Vein endothelial cell (primary cell): Measurements from ENCODE around the gene LY6G6C. TPM values are rescaled to one million over a fixed set of nuclear protein-coding genes. Genes with fewer than 3 reads are reported as not detected.

Experiments used
- small RNA-seq: library from RNA; depleted of rRNA; stranded (forward); fragments of <200 nt; gene quantifications from one replicate; pipeline ENCODE3, GENCODE V24; 2012
- total RNA-seq: library from RNA; depleted of rRNA; stranded (reverse); fragments of >200 nt; gene quantifications from 2 replicates; pipeline ENCODE4 v1.2.3, GENCODE V29; 2012

LY6G6C gene
- total RNA-seq, result not detected in 2 replicates

DNA sequence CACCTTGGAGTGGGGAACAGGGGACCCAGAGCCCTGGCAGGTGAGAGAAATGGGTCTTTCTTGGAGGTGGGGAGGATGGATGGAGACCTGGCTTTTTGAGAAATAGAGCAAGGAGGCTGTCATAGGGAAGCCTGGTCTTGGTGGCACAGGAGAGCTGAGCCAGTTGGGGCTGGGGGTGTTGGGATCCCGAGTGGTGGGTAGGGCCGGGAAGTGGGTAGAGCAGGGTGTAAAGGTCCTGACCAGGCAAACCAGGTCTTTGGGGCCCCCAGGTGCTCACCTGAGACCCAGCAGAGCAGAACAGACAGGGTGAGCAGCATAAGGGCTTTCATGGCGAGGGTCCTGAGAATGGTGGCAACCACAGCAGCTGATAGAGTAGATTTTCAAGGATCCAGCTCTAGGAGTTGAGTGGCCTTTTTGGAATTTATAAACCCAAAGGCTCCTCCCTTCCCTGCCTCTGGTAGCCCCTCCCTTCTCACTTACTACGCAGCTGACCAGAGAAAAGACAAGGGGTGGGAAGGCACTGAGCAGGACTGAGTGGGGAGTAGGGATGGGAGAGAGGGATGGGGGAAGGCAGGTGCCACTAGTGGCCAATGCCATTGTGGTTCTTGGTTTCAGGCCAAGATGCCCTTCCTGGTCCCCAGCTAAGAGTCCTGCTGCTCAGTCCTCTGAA lies at the start of gene LY6G6C:
TSS of gene LY6G6C (minus strand) at position 396 of the 670 bp plus-strand sequence. CDS start at position 329, 67 bp downstream.

GRCh38 chr6:31762356-31762755 lies 40.8 kb upstream of the LY6G6C start, which contains the start of gene SAPCD1:
Gene SAPCD1 (plus strand): TSS chr6:31762656. CDS start chr6:31763055, 399 bp downstream.

GRCh38 chr6:31739639-31740396 lies 18.3 kb upstream of the LY6G6C start, which contains the start of gene MSH5:
Gene MSH5 (plus strand): TSS chr6:31740005. CDS start chr6:31740467, 462 bp downstream.

GRCh38 chr6:31736021-31736767 lies 14.6 kb upstream of the LY6G6C start, which contains the start of gene CLIC1:
Gene CLIC1 (minus strand): TSS chr6:31736530. CDS start chr6:31736300, 230 bp downstream.

DNA sequence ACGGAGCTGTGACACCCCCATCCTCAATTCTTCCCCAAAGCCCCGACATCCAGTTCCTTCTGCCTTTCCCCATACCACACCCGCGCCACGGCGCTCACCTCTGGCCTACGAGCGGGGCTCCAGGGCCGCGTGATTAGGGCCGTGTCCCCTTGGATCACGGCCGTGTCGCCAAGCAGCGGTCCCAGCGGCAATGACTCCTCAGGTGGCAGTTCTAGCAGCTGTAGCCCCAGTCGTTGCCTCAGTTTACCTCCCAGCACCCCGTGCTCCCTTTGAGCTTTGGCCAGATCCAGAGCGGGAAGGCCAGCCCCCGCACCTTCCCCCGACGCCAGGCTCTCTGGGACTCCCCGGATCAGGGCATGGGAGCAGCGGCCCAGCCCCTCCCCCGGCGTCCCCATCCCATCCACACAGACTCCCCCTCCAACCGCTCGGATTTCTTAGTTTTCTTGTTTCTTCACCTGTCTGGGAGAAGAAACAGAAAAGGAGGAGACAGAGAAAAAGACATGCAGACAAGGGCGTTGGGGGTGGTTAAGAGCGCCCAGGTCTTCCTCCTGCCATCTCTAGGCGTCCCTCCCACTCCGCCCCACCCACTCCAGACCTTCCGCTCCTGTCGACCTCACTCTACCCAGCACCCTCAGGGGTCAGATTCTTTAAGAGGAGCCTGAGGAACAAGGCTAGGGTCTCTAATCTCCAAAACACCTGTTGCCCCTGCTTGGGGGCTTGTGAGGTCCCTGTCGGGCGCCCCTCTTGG lies 7.4 kb upstream of the LY6G6C start, which contains the start of gene DDAH2:
TSS of gene DDAH2 (minus strand) at position 533 of the 748 bp plus-strand sequence. CDS start at position 395, 138 bp downstream.

GRCh38 chr6:31723245-31723979 lies 1.9 kb upstream of the LY6G6C start, which contains the start of gene MPIG6B:
Gene MPIG6B (plus strand): TSS chr6:31723373. CDS start chr6:31723384, 11 bp downstream.

GRCh38 chr6:31715022-31715958 lies 6.3 kb downstream of the LY6G6C start, which contains the start of gene LY6G6D:
Gene LY6G6D (plus strand): TSS chr6:31715348. CDS start chr6:31715356, 8 bp downstream.

DNA sequence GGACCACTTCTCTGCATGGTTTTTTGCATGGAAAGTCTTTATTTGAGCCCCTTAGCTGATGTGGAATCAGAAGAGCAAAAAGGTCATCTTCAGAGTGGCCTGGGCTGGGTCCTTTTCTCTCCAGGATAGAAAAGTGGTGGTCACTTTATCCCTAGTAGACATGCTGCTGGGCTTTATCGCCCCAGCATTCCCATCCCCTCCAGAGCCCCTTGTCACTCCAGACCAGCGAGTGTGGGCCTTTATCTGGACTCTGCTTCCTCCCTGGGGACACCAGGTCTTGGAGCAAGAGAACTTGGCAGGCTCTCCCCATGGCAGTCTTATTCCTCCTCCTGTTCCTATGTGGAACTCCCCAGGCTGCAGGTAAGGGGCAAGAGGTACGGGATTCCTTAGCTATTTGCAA lies 14.9 kb downstream of the LY6G6C start, which contains the start of gene LY6G6F:
TSS of gene LY6G6F (plus strand) at position 268 of the 400 bp plus-strand sequence. CDS start at position 309, 41 bp downstream.

DNA sequence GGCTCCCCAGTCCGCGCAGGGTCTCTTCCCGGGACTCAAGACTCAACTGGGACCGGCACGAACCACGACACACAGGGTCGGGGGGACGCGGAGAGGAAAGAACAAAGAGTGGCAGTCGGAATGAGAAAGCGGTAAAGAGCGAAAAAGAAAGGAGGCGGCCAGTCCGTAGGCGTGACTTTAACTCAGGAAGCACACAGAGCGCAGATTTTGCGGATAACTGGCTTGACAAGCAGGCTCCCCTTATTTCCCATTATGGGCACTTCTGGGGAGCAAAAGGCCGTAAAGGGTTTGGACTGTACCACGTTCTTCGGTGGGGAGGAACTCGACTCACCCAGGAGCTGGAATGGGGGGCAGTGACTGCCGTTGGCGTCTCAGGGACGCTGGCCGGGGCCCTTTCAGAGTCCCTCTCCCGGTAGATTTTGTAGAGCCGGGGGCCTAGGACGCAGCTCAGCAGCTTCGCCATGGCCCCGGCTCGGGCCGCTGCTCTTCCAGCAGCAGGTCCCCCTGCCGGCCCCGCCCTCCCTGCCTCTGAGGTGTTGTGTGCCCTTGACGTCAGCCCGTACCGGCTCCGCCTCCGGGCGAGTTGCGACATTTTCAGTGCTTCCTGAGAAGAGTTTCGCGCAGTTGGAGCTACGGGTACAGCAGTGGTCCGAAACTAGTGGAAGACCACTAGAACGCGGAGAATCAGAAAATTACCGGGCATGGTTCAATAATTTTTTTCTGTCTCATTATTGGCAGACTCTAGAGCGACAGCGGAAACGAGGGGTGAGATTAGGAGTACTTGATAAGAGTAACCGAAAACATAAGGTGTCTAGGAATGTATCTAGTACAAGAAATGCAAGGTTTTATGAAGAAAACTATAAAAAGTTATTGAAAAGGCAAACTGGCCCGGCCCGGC lies 18.5 kb downstream of the LY6G6C start, which contains the start of gene ABHD16A:
TSS of gene ABHD16A (minus strand) at position 506 of the 898 bp plus-strand sequence. CDS start at position 463, 43 bp downstream.

GRCh38 chr6:31680226-31681134 lies 41.1 kb downstream of the LY6G6C start, which contains the start of gene LY6G5C:
Gene LY6G5C (minus strand): TSS chr6:31681067. CDS start chr6:31680373, 694 bp downstream.

DNA sequence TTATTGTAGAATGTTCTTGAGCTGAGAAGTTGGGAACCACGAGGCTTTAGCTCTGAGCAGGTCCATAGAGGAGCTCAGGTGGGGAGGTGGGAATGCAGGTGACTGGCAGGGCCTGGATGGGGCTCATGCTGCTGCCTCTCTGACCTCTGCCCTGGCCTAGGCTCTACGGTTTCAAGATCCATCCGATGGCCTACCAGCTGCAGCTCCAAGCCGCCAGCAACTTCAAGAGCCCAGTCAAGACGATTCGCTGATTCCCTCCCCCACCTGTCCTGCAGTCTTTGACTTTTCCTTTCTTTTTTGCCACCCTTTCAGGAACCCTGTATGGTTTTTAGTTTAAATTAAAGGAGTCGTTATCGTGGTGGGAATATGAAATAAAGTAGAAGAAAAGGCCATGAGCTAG lies 51.9 kb downstream of the LY6G6C start, which contains the start of gene LY6G5B:
TSS of gene LY6G5B (plus strand) at position 301 of the 400 bp plus-strand sequence. CDS start 975 bp downstream, outside the sequence.

Small RNA genes lying within 50 kb of the gene (small RNA-seq; reads per million reads assigned to genes)
- gene LY6G6D (not detected), gene MIR4646 (0.08 reads per million), gene MSH5-SAPCD1 (not detected), gene RNU6-850P (not detected), gene SAPCD1 (not detected)

Other genes starting within 250 kb of the LY6G6C start
- gene MICB, start 223.6 kb downstream of the LY6G6C start, total RNA-seq, result 17.6 and 24.3 TPM in 2 replicates
- not detected in 2 replicates for gene MCCD1, start 192.8 kb downstream of the LY6G6C start, total RNA-seq
- 458 and 488 TPM in 2 replicates for gene DDX39B, start 179.7 kb downstream of the LY6G6C start, total RNA-seq
- 0.33 and 1.2 TPM in 2 replicates for gene ATP6V1G2, start 175.1 kb downstream of the LY6G6C start, total RNA-seq
- gene NFKBIL1, start 174.1 kb downstream of the LY6G6C start, total RNA-seq, result 24.1 and 36.9 TPM in 2 replicates
- not detected in 2 replicates for gene LTA, start 149.5 kb downstream of the LY6G6C start, total RNA-seq
- gene TNF, start 146.2 kb downstream of the LY6G6C start, total RNA-seq, result not detected in 2 replicates
- 3.9 and 4.7 TPM in 2 replicates for gene LTB, start 139.3 kb downstream of the LY6G6C start, total RNA-seq
- 0.48 TPM in 1 of 2 replicates, not detected in the other for gene LST1, start 135.5 kb downstream of the LY6G6C start, total RNA-seq
- gene NCR3, start 128.7 kb downstream of the LY6G6C start, total RNA-seq, result not detected in 2 replicates
- not detected in 2 replicates for gene AIF1, start 106.5 kb downstream of the LY6G6C start, total RNA-seq
- gene PRRC2A, start 101.0 kb downstream of the LY6G6C start, total RNA-seq, result 91.2 and 102 TPM in 2 replicates
- gene BAG6, start 69.1 kb downstream of the LY6G6C start, total RNA-seq, result 239 and 265 TPM in 2 replicates
- gene APOM, start 65.9 kb downstream of the LY6G6C start, total RNA-seq, result 0.29 and 0.65 TPM in 2 replicates
- 20.6 and 21.4 TPM in 2 replicates for gene C6orf47, start 61.0 kb downstream of the LY6G6C start, total RNA-seq
- gene GPANK1, start 56.7 kb downstream of the LY6G6C start, total RNA-seq, result 15.1 and 17.3 TPM in 2 replicates
- gene CSNK2B, start 55.7 kb downstream of the LY6G6C start, total RNA-seq, result 205 and 210 TPM in 2 replicates
- 4.2 and 6.1 TPM in 2 replicates for gene LY6G5B, start 51.8 kb downstream of the LY6G6C start, total RNA-seq
- 1.3 and 2.4 TPM in 2 replicates for gene LY6G5C, start 40.7 kb downstream of the LY6G6C start, total RNA-seq
- 37.9 and 40.5 TPM in 2 replicates for gene ABHD16A, start 18.4 kb downstream of the LY6G6C start, total RNA-seq
- gene LY6G6F, start 14.9 kb downstream of the LY6G6C start, total RNA-seq, result not detected in 2 replicates
- gene LY6G6D, start 6.4 kb downstream of the LY6G6C start, total RNA-seq, result not detected in 2 replicates
- not detected in 2 replicates for gene MPIG6B, start 1.6 kb upstream of the LY6G6C start, total RNA-seq
- gene DDAH2, start 7.6 kb upstream of the LY6G6C start, total RNA-seq, result 87.2 and 113 TPM in 2 replicates
- gene CLIC1, start 14.8 kb upstream of the LY6G6C start, total RNA-seq, result 800 and 906 TPM in 2 replicates
- gene MSH5, start 18.3 kb upstream of the LY6G6C start, total RNA-seq, result 12.7 and 18.8 TPM in 2 replicates
- gene SAPCD1, start 40.9 kb upstream of the LY6G6C start, total RNA-seq, result 2.1 TPM in 1 of 2 replicates, not detected in the other
- 0.10 and 0.65 TPM in 2 replicates for gene VWA7, start 55.6 kb upstream of the LY6G6C start, total RNA-seq
- gene VARS1, start 74.0 kb upstream of the LY6G6C start, total RNA-seq, result 78.5 and 88.8 TPM in 2 replicates
- gene LSM2, start 85.2 kb upstream of the LY6G6C start, total RNA-seq, result 42.8 and 45.1 TPM in 2 replicates
- gene HSPA1L, start 93.5 kb upstream of the LY6G6C start, total RNA-seq, result 0.98 and 1.1 TPM in 2 replicates
- gene HSPA1A, start 93.8 kb upstream of the LY6G6C start, total RNA-seq, result 53.3 and 53.9 TPM in 2 replicates
- gene HSPA1B, start 106.0 kb upstream of the LY6G6C start, total RNA-seq, result 37.2 and 55.5 TPM in 2 replicates
- 53.2 and 55.9 TPM in 2 replicates for gene NEU1, start 141.1 kb upstream of the LY6G6C start, total RNA-seq
- gene SLC44A4, start 157.3 kb upstream of the LY6G6C start, total RNA-seq, result under 0.01 and 0.29 TPM in 2 replicates
- gene EHMT2, start 176.0 kb upstream of the LY6G6C start, total RNA-seq, result 37.7 and 51.6 TPM in 2 replicates
- 1.5 and 2.6 TPM in 2 replicates for gene ZBTB12, start 180.3 kb upstream of the LY6G6C start, total RNA-seq
- gene C2, start 206.0 kb upstream of the LY6G6C start, total RNA-seq, result 0.65 TPM in 1 of 2 replicates, not detected in the other
- gene CFB, start 224.3 kb upstream of the LY6G6C start, total RNA-seq, result 0.98 and 1.2 TPM in 2 replicates
- gene NELFE, start 237.2 kb upstream of the LY6G6C start, total RNA-seq, result 94.7 and 131 TPM in 2 replicates
- gene SKIC2, start 237.4 kb upstream of the LY6G6C start, total RNA-seq, result 49.4 and 58.1 TPM in 2 replicates